ENCODE measurements around the gene NHERF2.

The NHERF2 gene

DNA sequence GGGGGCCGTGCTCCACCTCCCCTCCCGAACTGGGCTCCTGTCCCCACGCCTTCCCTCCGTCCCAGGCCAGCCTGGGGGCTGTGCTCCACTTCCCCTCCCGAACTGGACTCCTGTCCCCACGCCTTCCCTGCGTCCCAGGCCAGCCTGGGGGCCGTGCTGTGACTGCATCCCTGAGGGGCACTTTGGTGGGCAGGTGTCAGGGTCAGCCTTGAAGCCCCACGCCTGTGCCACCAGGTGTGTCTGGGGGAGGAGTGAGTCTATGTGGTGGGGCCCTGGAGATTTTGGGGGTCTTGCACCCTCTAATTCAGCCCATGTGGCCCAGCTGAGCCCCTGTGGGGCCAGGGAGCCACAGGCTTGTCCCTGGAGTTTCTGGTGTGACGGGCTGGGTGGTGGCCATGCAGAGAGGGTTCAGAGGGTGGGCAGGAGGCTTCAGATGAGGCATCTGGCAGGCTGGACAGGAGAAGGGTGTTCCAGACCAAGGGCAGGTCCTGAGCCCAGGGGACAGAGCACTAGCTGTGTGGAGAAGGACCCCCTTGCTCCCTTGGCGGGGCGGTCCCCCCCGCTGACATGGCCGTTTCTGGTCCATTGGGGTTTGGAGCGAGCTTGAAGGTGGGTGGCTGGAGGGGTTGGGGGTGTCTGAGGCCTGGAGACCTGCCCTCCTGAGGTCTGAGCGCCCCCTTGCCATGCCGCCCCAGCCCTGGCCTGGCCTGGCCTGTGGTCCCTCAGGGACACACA, 8.2 kb downstream of the NHERF2 start:
- no peak for DNase-seq (ENCODE audit: low read depth)
- TF ChIP-seq, protein P1, sequence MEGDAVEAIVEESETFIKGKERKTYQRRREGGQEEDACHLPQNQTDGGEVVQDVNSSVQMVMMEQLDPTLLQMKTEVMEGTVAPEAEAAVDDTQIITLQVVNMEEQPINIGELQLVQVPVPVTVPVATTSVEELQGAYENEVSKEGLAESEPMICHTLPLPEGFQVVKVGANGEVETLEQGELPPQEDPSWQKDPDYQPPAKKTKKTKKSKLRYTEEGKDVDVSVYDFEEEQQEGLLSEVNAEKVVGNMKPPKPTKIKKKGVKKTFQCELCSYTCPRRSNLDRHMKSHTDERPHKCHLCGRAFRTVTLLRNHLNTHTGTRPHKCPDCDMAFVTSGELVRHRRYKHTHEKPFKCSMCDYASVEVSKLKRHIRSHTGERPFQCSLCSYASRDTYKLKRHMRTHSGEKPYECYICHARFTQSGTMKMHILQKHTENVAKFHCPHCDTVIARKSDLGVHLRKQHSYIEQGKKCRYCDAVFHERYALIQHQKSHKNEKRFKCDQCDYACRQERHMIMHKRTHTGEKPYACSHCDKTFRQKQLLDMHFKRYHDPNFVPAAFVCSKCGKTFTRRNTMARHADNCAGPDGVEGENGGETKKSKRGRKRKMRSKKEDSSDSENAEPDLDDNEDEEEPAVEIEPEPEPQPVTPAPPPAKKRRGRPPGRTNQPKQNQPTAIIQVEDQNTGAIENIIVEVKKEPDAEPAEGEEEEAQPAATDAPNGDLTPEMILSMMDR (IDR thresholded peaks at IDR 0.05; ENCODE audit: low read depth, low read length, missing control alignments), result no peak
- no peak overlapping the region for H3K4me3 ChIP-seq (ENCODE audit: low read depth, low read length)

DNA sequence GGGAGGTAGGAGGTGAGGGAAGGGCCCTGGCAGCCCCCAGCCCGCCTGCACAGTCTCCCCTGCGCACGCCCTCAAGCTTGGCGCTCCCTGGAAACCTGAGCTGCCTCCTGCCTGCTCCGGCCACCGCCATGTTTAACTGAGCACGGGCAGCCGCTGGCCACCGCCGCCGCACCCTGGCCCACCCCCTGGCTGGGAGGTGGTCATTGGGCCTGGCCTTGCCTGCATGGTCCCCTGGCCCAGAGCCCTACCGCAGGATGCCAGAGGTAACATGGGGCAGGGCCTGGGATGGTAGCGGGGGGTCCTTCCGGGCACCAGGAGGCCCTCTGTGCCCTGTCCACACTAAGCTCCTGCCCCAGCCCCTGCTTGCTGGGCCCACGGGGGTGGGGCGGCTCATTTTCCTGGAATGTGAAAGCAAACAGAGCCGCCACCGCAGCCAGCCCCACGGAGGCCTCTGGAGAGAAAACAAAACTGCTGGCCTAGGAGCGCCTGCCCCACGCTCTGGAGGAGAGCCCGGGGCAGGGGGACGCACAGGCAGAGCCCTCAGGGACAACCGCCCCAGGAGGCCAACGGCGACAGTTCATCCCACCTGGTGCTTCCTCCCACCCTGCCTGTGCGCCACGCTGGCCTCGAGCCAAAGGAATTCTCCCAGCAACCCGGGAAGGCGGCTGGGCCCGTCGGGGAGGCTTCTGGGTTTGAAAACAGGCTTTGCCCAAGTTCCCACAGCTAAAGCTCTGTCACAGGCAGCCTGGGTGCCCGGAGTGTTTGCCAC, 8.9 kb downstream of the NHERF2 start:
- DNase-seq (ENCODE audit: low read depth), result no peak
- TF ChIP-seq, protein P1 (IDR thresholded peaks at IDR 0.05; ENCODE audit: low read depth, low read length, missing control alignments), result no peak
- H3K4me3 ChIP-seq (ENCODE audit: low read depth, low read length), result no peak overlapping the region

DNA sequence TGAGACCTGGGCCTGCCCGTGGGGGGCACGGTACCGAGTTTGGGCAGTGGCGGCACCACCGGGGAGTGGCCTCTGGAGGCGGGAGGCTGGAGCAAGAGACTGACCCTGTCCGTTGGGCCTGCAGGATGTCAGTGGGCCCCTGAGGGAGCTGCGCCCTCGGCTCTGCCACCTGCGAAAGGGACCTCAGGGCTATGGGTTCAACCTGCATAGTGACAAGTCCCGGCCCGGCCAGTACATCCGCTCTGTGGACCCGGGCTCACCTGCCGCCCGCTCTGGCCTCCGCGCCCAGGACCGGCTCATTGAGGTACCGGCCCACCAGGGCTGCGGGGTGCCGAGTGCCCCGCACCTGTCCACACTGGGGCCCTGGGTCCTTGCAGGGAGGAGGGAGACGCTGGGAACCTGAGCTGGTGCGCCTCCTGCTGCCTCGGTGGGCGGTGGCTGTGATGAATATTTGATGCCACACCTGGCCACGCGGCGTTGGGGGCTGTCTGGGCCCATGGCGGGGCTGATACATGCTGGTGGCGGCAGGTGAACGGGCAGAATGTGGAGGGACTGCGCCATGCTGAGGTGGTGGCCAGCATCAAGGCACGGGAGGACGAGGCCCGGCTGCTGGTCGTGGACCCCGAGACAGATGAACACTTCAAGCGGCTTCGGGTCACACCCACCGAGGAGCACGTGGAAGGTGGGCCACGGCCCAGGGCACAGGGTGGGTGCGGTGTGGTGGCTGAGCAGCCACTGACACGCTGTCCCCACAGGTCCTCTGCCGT, 9.7 kb downstream of the NHERF2 start:
- no peak overlapping the region for H3K4me3 ChIP-seq (ENCODE audit: low read depth, low read length)
- no peak for DNase-seq (ENCODE audit: low read depth)
- TF ChIP-seq, protein P1 (IDR thresholded peaks at IDR 0.05; ENCODE audit: low read depth, low read length, missing control alignments), result no peak

DNA sequence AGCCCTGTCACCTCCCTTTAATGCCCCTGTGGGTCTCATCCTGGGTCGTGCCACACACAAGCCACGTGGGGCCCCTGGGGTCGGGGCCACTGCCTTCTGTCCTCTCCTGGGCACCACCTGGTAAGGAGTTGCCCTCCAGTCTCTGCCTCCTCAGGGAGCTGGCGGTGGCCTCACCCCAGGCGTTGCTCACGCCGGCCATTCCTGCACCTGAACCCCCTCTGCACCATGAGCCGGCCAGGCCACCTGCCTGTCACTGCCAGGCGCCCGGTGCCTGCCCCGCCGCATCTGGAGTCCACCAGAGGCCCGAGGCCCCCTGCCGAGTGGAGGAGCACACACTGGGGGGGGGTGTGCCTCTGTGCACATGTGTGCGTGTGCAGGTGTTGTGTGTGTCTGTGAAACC, 10.4 kb downstream of the NHERF2 start:
- DNase-seq (ENCODE audit: low read depth), result no peak
- no peak overlapping the region for H3K4me3 ChIP-seq (ENCODE audit: low read depth, low read length)
- TF ChIP-seq, protein P1 (IDR thresholded peaks at IDR 0.05; ENCODE audit: low read depth, low read length, missing control alignments), result no peak

DNA sequence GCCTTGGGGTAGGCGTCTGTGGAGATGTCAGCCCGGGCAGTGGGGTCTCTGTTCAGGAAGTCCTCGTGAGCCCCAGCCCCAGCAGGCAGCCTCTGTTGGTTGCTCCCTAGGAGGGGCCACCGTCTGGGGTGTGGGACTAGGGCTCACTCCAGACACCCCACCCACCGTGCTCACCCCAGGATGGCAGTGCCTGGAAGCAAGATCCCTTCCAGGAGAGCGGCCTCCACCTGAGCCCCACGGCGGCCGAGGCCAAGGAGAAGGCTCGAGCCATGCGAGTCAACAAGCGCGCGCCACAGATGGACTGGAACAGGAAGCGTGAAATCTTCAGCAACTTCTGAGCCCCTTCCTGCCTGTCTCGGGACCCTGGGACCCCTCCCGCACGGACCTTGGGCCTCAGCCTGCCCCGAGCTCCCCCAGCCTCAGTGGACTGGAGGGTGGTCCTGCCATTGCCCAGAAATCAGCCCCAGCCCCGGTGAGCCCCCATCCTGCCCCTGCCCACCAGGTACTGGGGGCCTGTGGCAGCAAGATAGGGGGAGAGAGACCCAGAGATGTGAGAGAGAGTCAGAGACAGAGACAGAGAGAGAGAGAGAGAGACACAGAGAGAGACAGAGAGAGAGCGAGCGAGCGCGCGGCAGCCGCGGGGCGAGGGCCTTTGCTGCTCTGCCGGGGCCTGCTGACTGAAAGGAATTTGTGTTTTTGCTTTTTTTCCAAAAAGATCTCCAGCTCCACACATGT, 11.1 kb downstream of the NHERF2 start:
- H3K4me3 ChIP-seq (ENCODE audit: low read depth, low read length), result no peak overlapping the region
- TF ChIP-seq, protein P1 (IDR thresholded peaks at IDR 0.05; ENCODE audit: low read depth, low read length, missing control alignments), result no peak
- DNase-seq (ENCODE audit: low read depth), result no peak

DNA sequence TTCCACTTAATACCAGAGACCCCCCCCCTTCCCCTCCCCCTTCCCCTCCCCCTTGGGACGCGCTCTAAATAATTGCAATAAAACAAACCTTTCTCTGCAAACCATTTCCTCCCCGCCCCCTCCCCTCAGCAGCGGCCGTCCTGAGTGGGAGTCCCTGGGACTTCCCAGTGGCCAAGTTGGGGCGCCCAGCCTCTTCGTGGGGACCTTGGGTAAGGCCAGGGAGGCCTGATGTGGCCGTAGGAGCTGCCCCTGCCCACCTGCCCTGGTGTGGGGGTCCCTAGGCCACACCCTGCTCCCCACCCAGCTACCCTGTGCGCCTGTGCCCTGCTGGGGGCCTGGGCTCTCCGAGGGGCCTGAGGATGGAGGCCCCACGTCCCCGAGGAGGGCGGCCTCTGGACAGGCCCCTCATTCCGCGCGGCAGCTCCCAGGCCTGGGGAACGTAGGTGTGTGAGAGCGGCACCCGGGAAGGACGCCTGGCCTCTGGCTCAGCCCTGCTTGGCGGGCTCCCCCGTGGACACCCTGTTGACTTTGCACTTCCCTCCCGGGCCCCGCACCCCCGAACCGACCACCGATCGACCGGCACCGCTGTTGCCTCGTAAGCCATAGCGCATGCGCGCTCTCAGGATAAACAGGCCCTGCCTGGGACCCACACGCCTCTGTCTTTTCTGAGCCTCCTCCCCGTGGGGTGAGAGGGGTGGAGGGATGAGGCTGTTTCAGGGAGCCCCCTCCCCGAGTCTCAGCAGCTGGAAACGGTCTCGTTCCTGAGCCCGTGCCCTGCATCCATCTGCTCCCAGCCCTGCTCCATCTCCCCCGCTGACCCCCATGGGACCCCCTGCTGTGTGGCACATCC, 11.9 kb downstream of the NHERF2 start:
- no peak overlapping the region for H3K4me3 ChIP-seq (ENCODE audit: low read depth, low read length)
- no peak for DNase-seq (ENCODE audit: low read depth)
- TF ChIP-seq, protein P1 (IDR thresholded peaks at IDR 0.05; ENCODE audit: low read depth, low read length, missing control alignments), result no peak
